SJCRH30 (cell line): Measurements from ENCODE around the gene KCNMA1. TPM values are rescaled to one million over a fixed set of nuclear protein-coding genes. Genes with fewer than 3 reads are reported as not detected.

Source experiments
- DNase-seq, 2 experiments: peaks; one replicate each; pipeline ENCODE4 v3.0.0-alpha.2; 2015 to 2020
- H3K27ac ChIP-seq: fragments of 250-450 bp; sonication (Bioruptor Pico); 2 replicates; pipeline ENCODE4 v1.5.1; 2020; ENCODE audit warnings: mild to moderate bottlenecking, moderate library complexity
- H3K27me3 ChIP-seq: fragments of 250-450 bp; sonication (Bioruptor Pico); 2 replicates; pipeline ENCODE4 v1.5.1; 2020; ENCODE audit warnings: mild to moderate bottlenecking, moderate library complexity
- H3K36me3 ChIP-seq: fragments of 250-450 bp; sonication (Bioruptor Pico); 2 replicates; pipeline ENCODE4 v1.5.1; 2020; ENCODE audit warnings: mild to moderate bottlenecking, moderate library complexity
- H3K4me1 ChIP-seq: fragments of 250-450 bp; sonication (Bioruptor Pico); 2 replicates; pipeline ENCODE4 v1.5.1; 2020; ENCODE audit warnings: mild to moderate bottlenecking, moderate library complexity
- H3K4me3 ChIP-seq: fragments of 250-450 bp; sonication (Bioruptor Pico); 2 replicates; pipeline ENCODE4 v1.5.1; 2020; ENCODE audit warnings: mild to moderate bottlenecking, moderate library complexity
- H3K9me3 ChIP-seq: fragments of 250-450 bp; sonication (Bioruptor Pico); replicated peaks from 2 replicates; pipeline ENCODE4 v1.5.1; 2020; ENCODE audit warnings: mild to moderate bottlenecking, moderate library complexity
- total RNA-seq: library from RNA; depleted of rRNA; stranded (reverse); fragments of >200 nt; shearing (Covaris generic); gene quantifications from 2 replicates; pipeline ENCODE4 v1.2.3, GENCODE V29; 2014

Gene KCNMA1
- total RNA-seq, 1 experiment from 2014 or later = 0.69 TPM

GRCh38 chr10:77051837-77052236, 585.8 kb downstream of the KCNMA1 start:
- no peaks in the 10 kb centered on the region for H3K36me3 ChIP-seq
- H3K4me1 ChIP-seq = no peaks in the 10 kb centered on the region
- no peaks in the 10 kb centered on the region for H3K9me3 ChIP-seq
- DNase-seq = no peak
- H3K27ac ChIP-seq = no peak overlapping the region
- H3K27me3 ChIP-seq = peaks cover 3% of the 10 kb centered on the region; the same call in 1 of the 2 replicates
- no peak overlapping the region for H3K4me3 ChIP-seq

GRCh38 chr10:77049896-77050295, 587.7 kb downstream of the KCNMA1 start:
- Histone ChIP-seq H3K9me3 (no peaks in the 10 kb centered on the region), H3K4me1 (no peaks in the 10 kb centered on the region), H3K27ac (no peak overlapping the region), H3K27me3 (peaks cover 3% of the 10 kb centered on the region; the same call in 1 of the 2 replicates), H3K4me3 (no peak overlapping the region), H3K36me3 (no peaks in the 10 kb centered on the region)
- no peak for DNase-seq

- DNase-seq = no peak
- Histone ChIP-seq H3K27me3 (peaks cover 3% of the 10 kb centered on the region; the same call in 1 of the 2 replicates), H3K4me3 (no peak overlapping the region), H3K9me3 (no peaks in the 10 kb centered on the region), H3K36me3 (no peaks in the 10 kb centered on the region), H3K27ac (no peak overlapping the region), H3K4me1 (no peaks in the 10 kb centered on the region)
Observed at GRCh38 chr10:77049146-77049545, 588.5 kb downstream of the KCNMA1 start.

- H3K27me3 ChIP-seq = peaks cover 3% of the 10 kb centered on the region; the same call in 1 of the 2 replicates
- no peaks in the 10 kb centered on the region for H3K9me3 ChIP-seq
- no peaks in the 10 kb centered on the region for H3K4me1 ChIP-seq
- H3K36me3 ChIP-seq = no peaks in the 10 kb centered on the region
- H3K4me3 ChIP-seq = no peak overlapping the region
- no peak overlapping the region for H3K27ac ChIP-seq
- no peak for DNase-seq
Observed at GRCh38 chr10:77045085-77045484, 592.5 kb downstream of the KCNMA1 start.

- Histone ChIP-seq H3K9me3 (no peaks in the 10 kb centered on the region), H3K4me3 (no peak overlapping the region), H3K4me1 (no peaks in the 10 kb centered on the region), H3K36me3 (no peaks in the 10 kb centered on the region), H3K27ac (no peak overlapping the region), H3K27me3 (no peaks in the 10 kb centered on the region)
- DNase-seq = no peak
Observed at GRCh38 chr10:77043420-77043763, 594.2 kb downstream of the KCNMA1 start.

GRCh38 chr10:77042706-77043419, 594.7 kb downstream of the KCNMA1 start:
- no peak overlapping the region for H3K4me3 ChIP-seq
- no peak for DNase-seq
- no peaks in the 10 kb centered on the region for H3K4me1 ChIP-seq
- H3K27ac ChIP-seq = no peak overlapping the region
- H3K9me3 ChIP-seq = no peaks in the 10 kb centered on the region
- no peaks in the 10 kb centered on the region for H3K27me3 ChIP-seq
- H3K36me3 ChIP-seq = no peaks in the 10 kb centered on the region

- no peak for DNase-seq
- Histone ChIP-seq H3K4me1 (no peaks in the 10 kb centered on the region), H3K9me3 (no peaks in the 10 kb centered on the region), H3K27me3 (no peaks in the 10 kb centered on the region), H3K36me3 (no peaks in the 10 kb centered on the region), H3K4me3 (no peak overlapping the region), H3K27ac (no peak overlapping the region)
Observed at GRCh38 chr10:77041636-77042258, 595.9 kb downstream of the KCNMA1 start.

GRCh38 chr10:77038407-77038806, 599.2 kb downstream of the KCNMA1 start:
- no peak for DNase-seq
- H3K4me1 ChIP-seq = no peaks in the 10 kb centered on the region
- H3K9me3 ChIP-seq = no peaks in the 10 kb centered on the region
- H3K4me3 ChIP-seq = no peak overlapping the region
- H3K27me3 ChIP-seq = no peaks in the 10 kb centered on the region
- H3K27ac ChIP-seq = no peak overlapping the region
- H3K36me3 ChIP-seq = no peaks in the 10 kb centered on the region

- no peak for DNase-seq
- no peaks in the 10 kb centered on the region for H3K36me3 ChIP-seq
- H3K27me3 ChIP-seq = no peaks in the 10 kb centered on the region
- H3K27ac ChIP-seq = no peak overlapping the region
- H3K9me3 ChIP-seq = no peaks in the 10 kb centered on the region
- no peak overlapping the region for H3K4me3 ChIP-seq
- no peaks in the 10 kb centered on the region for H3K4me1 ChIP-seq
Observed at GRCh38 chr10:77037735-77038403, 599.7 kb downstream of the KCNMA1 start.

- H3K27ac ChIP-seq = no peak overlapping the region
Observed at GRCh38 chr10:77036993-77037734, 600.4 kb downstream of the KCNMA1 start.

GRCh38 chr10:77036276-77036675, 601.3 kb downstream of the KCNMA1 start:
- H3K4me1 ChIP-seq = no peaks in the 10 kb centered on the region
- H3K27me3 ChIP-seq = no peaks in the 10 kb centered on the region
- no peaks in the 10 kb centered on the region for H3K36me3 ChIP-seq
- H3K27ac ChIP-seq = no peak overlapping the region
- DNase-seq = no peak
- H3K4me3 ChIP-seq = no peak overlapping the region
- H3K9me3 ChIP-seq = no peaks in the 10 kb centered on the region

More at GRCh38 chr10:77036993-77037734, 600.4 kb downstream of the KCNMA1 start:
- Histone ChIP-seq H3K4me1 (no peaks in the 10 kb centered on the region), H3K36me3 (no peaks in the 10 kb centered on the region), H3K4me3 (no peak overlapping the region), H3K27me3 (no peaks in the 10 kb centered on the region), H3K9me3 (no peaks in the 10 kb centered on the region)
- peak; percentile 6 to 32 for DNase-seq

- Histone ChIP-seq H3K4me3 (no peak overlapping the region), H3K27ac (no peak overlapping the region), H3K36me3 (no peaks in the 10 kb centered on the region), H3K9me3 (no peaks in the 10 kb centered on the region), H3K4me1 (no peaks in the 10 kb centered on the region), H3K27me3 (no peaks in the 10 kb centered on the region)
- no peak for DNase-seq
Observed at GRCh38 chr10:77034795-77035194, 602.8 kb downstream of the KCNMA1 start.

- no peaks in the 10 kb centered on the region for H3K9me3 ChIP-seq
- H3K27me3 ChIP-seq = no peaks in the 10 kb centered on the region
- H3K4me3 ChIP-seq = no peak overlapping the region
- no peaks in the 10 kb centered on the region for H3K36me3 ChIP-seq
- H3K4me1 ChIP-seq = no peaks in the 10 kb centered on the region
- no peak overlapping the region for H3K27ac ChIP-seq
- no peak for DNase-seq
Observed at GRCh38 chr10:77034240-77034639, 603.4 kb downstream of the KCNMA1 start.

- Histone ChIP-seq H3K4me3 (no peak overlapping the region), H3K4me1 (no peaks in the 10 kb centered on the region), H3K9me3 (no peaks in the 10 kb centered on the region), H3K36me3 (no peaks in the 10 kb centered on the region), H3K27me3 (no peaks in the 10 kb centered on the region), H3K27ac (no peak overlapping the region)
- no peak for DNase-seq
Observed at GRCh38 chr10:77032188-77032570, 605.4 kb downstream of the KCNMA1 start.
